K562 (cell line): Measurements from ENCODE around the gene SYT1. TPM values are rescaled to one million over a fixed set of nuclear protein-coding genes. Genes with fewer than 3 reads are reported as not detected.

Source experiments
- ATAC-seq: fragments of 200-7000 bp; cut with Tn5 transposase; 3 replicates; pipeline ENCODE4 v1.9.1; 2020; ENCODE audit warnings: moderate library complexity
- BruUV-seq: library from RNA; stranded (reverse); fragments of 400-500 nt; replicated peaks from 2 replicates; lab custom pipeline; 2021; lab: Mats Ljungman, UMichigan
- CTCF ChIA-PET: fragments of 300-600 bp; formaldehyde crosslinking; extraction: SDS; loops from one replicate; lab custom pipeline; 2021; ENCODE audit warnings: low intra/inter-chr PET ratio; lab: Yijun Ruan, JAX
- POLR2A ChIA-PET: fragments of 300-600, 350-650 bp; sonication (Branson Sonifier 250); formaldehyde crosslinking; extraction: SDS; loops from one replicate; lab custom pipeline; 2021; ENCODE audit warnings: antibody characterized with exemption, inconsistent platforms; lab: Yijun Ruan, JAX
- DNase-seq, 4 experiments: peaks; one replicate each; pipeline versions ENCODE4 v3.0.0 to v3.0.0-alpha.2; 2011 to 2018; ENCODE audit warnings: low spot score in 3 of 4, mixed read lengths in 3 of 4; ENCODE audit errors: extremely low read depth in 1 of 4
- FAIRE-seq: peaks from 2 replicates; lab custom pipeline; 2011; peaks lifted over from hg19 to GRCh38; lab: Jason Lieb, UNC
- H2AFZ ChIP-seq: 2 replicates; pipeline ENCODE4 v1.6.0; 2011; ENCODE audit warnings: low read depth, low read length, control low read depth, inconsistent platforms
- H3K27ac ChIP-seq: fragments of 200-600 bp; 3 replicates; pipeline ENCODE4 v1.8.0; 2011; ENCODE audit warnings: low read depth, mild to moderate bottlenecking, control low read depth, inconsistent platforms, low read length, moderate library complexity, mixed read lengths; ENCODE audit errors: extremely low read depth
- H3K27me3 ChIP-seq, 2 experiments: fragments of 300-600 bp in 1 of 2; 2 replicates in 1 of 2; 3 replicates in 1 of 2; pipeline versions ENCODE4 v1.6.0 to v1.8.0; 2011; ENCODE audit warnings: inconsistent platforms in 2 of 2, low read length in 2 of 2, mild to moderate bottlenecking in 1 of 2, mixed read lengths in 1 of 2, moderate library complexity in 1 of 2; ENCODE audit not compliant: control insufficient read depth in 2 of 2, insufficient read depth in 2 of 2
- H3K36me3 ChIP-seq: fragments of 300-600 bp; 3 replicates; pipeline ENCODE4 v1.8.0; 2011; ENCODE audit warnings: mild to moderate bottlenecking, low read length, inconsistent platforms; ENCODE audit not compliant: control insufficient read depth, insufficient read depth
- H3K4me1 ChIP-seq, 2 experiments: fragments of 200-600 bp in 1 of 2; replicated peaks in 1 of 2; 2 replicates in 1 of 2; 3 replicates in 1 of 2; pipeline versions ENCODE4 v1.5.1 to v1.8.0; 2011; ENCODE audit warnings: inconsistent platforms in 2 of 2, low read length in 2 of 2, mild to moderate bottlenecking in 1 of 2, mixed read lengths in 1 of 2, moderate library complexity in 1 of 2; ENCODE audit not compliant: control insufficient read depth in 2 of 2, insufficient read depth in 2 of 2
- H3K4me2 ChIP-seq: 2 replicates; pipeline ENCODE4 v1.6.1; 2011; ENCODE audit warnings: low read length, control low read depth, inconsistent platforms, mixed read lengths; ENCODE audit not compliant: insufficient read depth
- H3K4me3 ChIP-seq: fragments of 200-600 bp; sonication (generic), shearing (Covaris generic); 2 replicates; pipeline ENCODE4 v1.5.1; 2016; ENCODE audit warnings: control low read depth, inconsistent platforms
- H3K79me2 ChIP-seq: fragments of 200-600 bp; 3 replicates; pipeline ENCODE4 v1.8.0; 2011; ENCODE audit warnings: low read length, inconsistent platforms; ENCODE audit not compliant: control insufficient read depth, insufficient read depth
- H3K9ac ChIP-seq, 2 experiments: 2 replicates each; pipeline versions ENCODE4 v1.6.0 to v1.6.1; 2011; ENCODE audit warnings: low read depth in 2 of 2, low read length in 2 of 2, control low read depth in 1 of 2, inconsistent platforms in 1 of 2, mild to moderate bottlenecking in 1 of 2, mixed read lengths in 1 of 2; ENCODE audit not compliant: insufficient read depth in 1 of 2
- H3K9me1 ChIP-seq: one replicate; pipeline ENCODE4 v1.6.0; 2011; ENCODE audit warnings: inconsistent platforms, mild to moderate bottlenecking, low read length, moderate library complexity; ENCODE audit not compliant: control insufficient read depth, insufficient read depth
- H3K9me3 ChIP-seq: replicated peaks from 2 replicates; pipeline ENCODE4 v1.5.1; 2011; ENCODE audit warnings: low read depth, low read length, inconsistent platforms; ENCODE audit not compliant: control insufficient read depth, insufficient read depth
- H4K20me1 ChIP-seq: replicated peaks from 2 replicates; pipeline ENCODE4 v1.6.1; 2011; ENCODE audit warnings: low read length, inconsistent platforms, mixed read lengths; ENCODE audit not compliant: control insufficient read depth, insufficient read depth
- CBX3 ChIP-seq, 2 experiments: IDR thresholded peaks; 1 replicate in 1 of 2; 2 replicates in 1 of 2; pipeline ENCODE4 v1.6.1; 2012; ENCODE audit warnings: inconsistent platforms in 2 of 2, low read length in 2 of 2, borderline replicate concordance in 1 of 2, control low read depth in 1 of 2
- CTCF ChIP-seq, 3 experiments: IDR thresholded peaks in 2 of 3; conservative IDR thresholded peaks in 1 of 3; 2 replicates each; pipeline ENCODE4 v1.5.1; 2011 to 2012; ENCODE audit warnings: low read length in 3 of 3, mild to moderate bottlenecking in 3 of 3, control low read depth in 2 of 3, improper control_type of control experiment in 1 of 3, inconsistent platforms in 1 of 3, low read depth in 1 of 3, mixed read lengths in 1 of 3, moderate library complexity in 1 of 3; ENCODE audit not compliant: insufficient read depth in 2 of 3
- TARDBP ChIP-seq: fragments of 450-650 bp; IDR thresholded peaks from 2 replicates; pipeline ENCODE4 v1.6.1; 2016
- ZNF224 ChIP-seq: sonication (generic); formaldehyde crosslinking; IDR thresholded peaks from 2 replicates; pipeline ENCODE4 v1.8.0; 2022; ENCODE audit warnings: mild to moderate bottlenecking, missing genetic modification reagents
- WGBS: fragments of 100-300 bp; shearing (Covaris generic); methylation state at CpG from one replicate; pipeline ENCODE4 v1.1.6; 2016; ENCODE audit warnings: low coverage, mixed read lengths; ENCODE audit not compliant: insufficient coverage; ENCODE audit errors: missing lambda C conversion rate; 5-methylcytosine and 5-hydroxymethylcytosine counted together
- in situ Hi-C: fragments of 300-500 bp; cut with MboI; formaldehyde crosslinking; loops from 4 replicates; pipeline ENCODE4 v1.15.0; 2018; ENCODE audit warnings: inconsistent platforms, mixed read lengths
- intact Hi-C: fragments of 100-400 bp; cut with micrococcal nuclease; formaldehyde crosslinking; loops from 2 replicates; pipeline ENCODE4 v1.14.2; 2022
- polyA plus RNA-seq, 8 experiments: library from polyadenylated mRNA; depleted of rRNA in 4 of 8; stranded (reverse) in 5 of 8; unstranded in 3 of 8; fragments of >200 nt; fragmentation: Nextera tagmentation in 2 of 8; fragmentation: Illumina TruSeq in 1 of 8; extraction: Ambion mirVana in 2 of 8; extraction: Trizol in 1 of 8; gene quantifications; 2 replicates each; pipeline versions ENCODE4 v1.2.1 to v1.2.3, GENCODE V29; 2011 to 2014; ENCODE audit warnings: inconsistent platforms in 1 of 8, missing spikeins in 1 of 8
- total RNA-seq, 7 experiments: library from RNA; depleted of rRNA in 6 of 7; stranded (reverse); fragments of >200 nt in 6 of 7; fragmentation: Illumina TruSeq in 2 of 7; extraction: Trizol in 2 of 7; gene quantifications; 2 replicates each; pipeline versions ENCODE4 v1.2.1 to v1.2.3, GENCODE V29; 2011 to 2021; ENCODE audit warnings: low replicate concordance in 1 of 7
- TF ChIP-seq, protein P1 (sequence below): IDR thresholded peaks from 2 replicates; pipeline ENCODE4 v1.6.1; 2011; ENCODE audit warnings: borderline replicate concordance, low read depth, mild to moderate bottlenecking, moderate library complexity, low read length; ENCODE audit not compliant: insufficient read depth, poor library complexity, severe bottlenecking

Gene SYT1
- total and polyA plus RNA-seq, 9 of the 15 experiments (the other 6 are each of a cell fraction or from before 2014, with no cell fraction given), result 0.03 to 0.13 (median 0.07) TPM; not detected in 4

DNA sequence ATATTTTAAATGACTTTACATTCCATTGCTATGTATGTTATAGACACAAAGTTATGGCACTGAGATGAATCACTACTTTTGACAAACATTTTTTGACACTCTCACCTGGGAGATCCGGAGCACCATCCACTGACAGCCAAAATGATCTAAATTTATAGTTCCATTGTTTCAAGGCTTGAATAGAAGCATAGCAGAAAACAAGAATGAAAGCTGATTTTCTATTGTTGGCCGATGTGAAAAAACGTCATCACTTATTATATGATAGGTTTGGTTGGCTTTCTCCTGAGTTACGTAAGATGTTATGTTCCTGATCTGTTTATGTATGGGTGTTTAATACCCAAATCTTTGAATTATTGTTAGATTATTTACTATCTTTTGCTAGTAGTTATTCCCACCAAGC lies 520.0 kb downstream of the SYT1 start:
- FAIRE-seq (no peak), DNase-seq (no peak), ATAC-seq (no peak)
- Histone ChIP-seq H3K36me3 (no peaks in the 10 kb centered on the region), H3K4me1 (no peaks in the 10 kb centered on the region), H3K4me3 (no peak overlapping the region), H3K27ac (no peak overlapping the region), H4K20me1 (no peaks in the 10 kb centered on the region), H3K27me3 (no peaks in the 10 kb centered on the region), H3K9me1 (no peaks in the 10 kb centered on the region), H3K9ac (no peak overlapping the region), H3K4me2 (no peak overlapping the region), H3K9me3 (no peaks in the 10 kb centered on the region), H3K79me2 (no peaks in the 10 kb centered on the region)
- ChIA-PET CTCF (no interaction called here), POLR2A (no interaction called here)
- in situ Hi-C loops, result no loop called here
- 3% methylated on average over 4 of the region's 4 CpGs for WGBS
- intact Hi-C loops, result no loop called here
- TF ChIP-seq ZNF224 (CRISPR knock-in tag), result no peak
- no peak for TF ChIP-seq CTCF (IDR thresholded peaks at IDR 0.05 in 2 of 3, conservative IDR thresholded peaks at IDR 0.05 in 1 of 3; ENCODE audit: insufficient read depth in 2 of 3, low read depth in 1 of 3, low read length in 3 of 3)
- TF ChIP-seq CBX3 (IDR thresholded peaks at IDR 0.05; ENCODE audit: borderline replicate concordance in 1 of 2, low read length in 2 of 2), result no peak
- TF ChIP-seq, protein P1, sequence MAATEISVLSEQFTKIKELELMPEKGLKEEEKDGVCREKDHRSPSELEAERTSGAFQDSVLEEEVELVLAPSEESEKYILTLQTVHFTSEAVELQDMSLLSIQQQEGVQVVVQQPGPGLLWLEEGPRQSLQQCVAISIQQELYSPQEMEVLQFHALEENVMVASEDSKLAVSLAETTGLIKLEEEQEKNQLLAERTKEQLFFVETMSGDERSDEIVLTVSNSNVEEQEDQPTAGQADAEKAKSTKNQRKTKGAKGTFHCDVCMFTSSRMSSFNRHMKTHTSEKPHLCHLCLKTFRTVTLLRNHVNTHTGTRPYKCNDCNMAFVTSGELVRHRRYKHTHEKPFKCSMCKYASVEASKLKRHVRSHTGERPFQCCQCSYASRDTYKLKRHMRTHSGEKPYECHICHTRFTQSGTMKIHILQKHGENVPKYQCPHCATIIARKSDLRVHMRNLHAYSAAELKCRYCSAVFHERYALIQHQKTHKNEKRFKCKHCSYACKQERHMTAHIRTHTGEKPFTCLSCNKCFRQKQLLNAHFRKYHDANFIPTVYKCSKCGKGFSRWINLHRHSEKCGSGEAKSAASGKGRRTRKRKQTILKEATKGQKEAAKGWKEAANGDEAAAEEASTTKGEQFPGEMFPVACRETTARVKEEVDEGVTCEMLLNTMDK, result no peak
- TF ChIP-seq TARDBP, result no peak
- TF ChIP-seq, all 486 proteins: peak for 0
- H2AFZ ChIP-seq, result no peak overlapping the region
- BruUV-seq, result no TSS peak
